Activated T-cell treated with anti-CD3 and anti-CD28 coated beads, Interleukin-2, amount 50 U/mL, for 24 hours (primary cell): ENCODE data around the gene KATNAL2.

Experiments
- DNase-seq: peaks from one replicate; pipeline ENCODE4 v3.0.0-alpha.2; 2020
- H3K27ac Mint-ChIP-seq: 2 replicates; pipeline ENCODE4 v1.8.0; 2020; ENCODE audit warnings: mild to moderate bottlenecking, mixed read lengths
- H3K27me3 Mint-ChIP-seq: 2 replicates; pipeline ENCODE4 v1.8.0; 2020; ENCODE audit warnings: mixed read lengths
- H3K36me3 Mint-ChIP-seq: 2 replicates; pipeline ENCODE4 v1.8.0; 2020; ENCODE audit warnings: low read depth, mixed read lengths
- H3K4me1 Mint-ChIP-seq: 2 replicates; pipeline ENCODE4 v1.8.0; 2020; ENCODE audit warnings: low read depth, mixed read lengths
- H3K4me3 Mint-ChIP-seq: 2 replicates; pipeline ENCODE4 v1.8.0; 2020; ENCODE audit warnings: mild to moderate bottlenecking, moderate library complexity, mixed read lengths
- H3K9me3 Mint-ChIP-seq: 2 replicates; pipeline ENCODE4 v1.8.0; 2020; ENCODE audit warnings: mixed read lengths

KATNAL2 gene

GRCh38 chr18:47100212-47100831 is 182.9 kb downstream of the KATNAL2 start:
- no peaks in the 10 kb centered on the region for H3K4me1 Mint-ChIP-seq
- no peaks in the 10 kb centered on the region for H3K27me3 Mint-ChIP-seq
- H3K27ac Mint-ChIP-seq: no peak overlapping the region
- peak; percentile 66 for DNase-seq
- H3K36me3 Mint-ChIP-seq: peaks cover 28% of the 10 kb centered on the region
- no peaks in the 10 kb centered on the region for H3K9me3 Mint-ChIP-seq
- no peak overlapping the region for H3K4me3 Mint-ChIP-seq

GRCh38 chr18:47108373-47108772 is 191.0 kb downstream of the KATNAL2 start:
- no peaks in the 10 kb centered on the region for H3K9me3 Mint-ChIP-seq
- no peaks in the 10 kb centered on the region for H3K27me3 Mint-ChIP-seq
- no peaks in the 10 kb centered on the region for H3K4me1 Mint-ChIP-seq
- H3K36me3 Mint-ChIP-seq: peaks cover 88% of the 10 kb centered on the region
- no peak for DNase-seq
- H3K27ac Mint-ChIP-seq: no peak overlapping the region
- no peak overlapping the region for H3K4me3 Mint-ChIP-seq

- H3K27ac Mint-ChIP-seq: no peak overlapping the region
- no peak for DNase-seq
- H3K4me3 Mint-ChIP-seq: no peak overlapping the region
- H3K4me1 Mint-ChIP-seq: no peaks in the 10 kb centered on the region
- no peaks in the 10 kb centered on the region for H3K27me3 Mint-ChIP-seq
- H3K9me3 Mint-ChIP-seq: no peaks in the 10 kb centered on the region
- H3K36me3 Mint-ChIP-seq: peaks cover 90% of the 10 kb centered on the region
Measured at GRCh38 chr18:47108998-47109405, 191.6 kb downstream of the KATNAL2 start.

GRCh38 chr18:47109720-47110119 is 192.3 kb downstream of the KATNAL2 start:
- Mint-ChIP-seq H3K4me1 (no peaks in the 10 kb centered on the region), H3K36me3 (peaks cover 92% of the 10 kb centered on the region), H3K27me3 (no peaks in the 10 kb centered on the region), H3K9me3 (no peaks in the 10 kb centered on the region), H3K4me3 (no peak overlapping the region), H3K27ac (no peak overlapping the region)
- DNase-seq: no peak

GRCh38 chr18:47110492-47111274 is 193.3 kb downstream of the KATNAL2 start:
- Mint-ChIP-seq H3K4me3 (no peak overlapping the region), H3K4me1 (no peaks in the 10 kb centered on the region), H3K27me3 (no peaks in the 10 kb centered on the region), H3K9me3 (no peaks in the 10 kb centered on the region), H3K36me3 (peaks cover 93% of the 10 kb centered on the region), H3K27ac (no peak overlapping the region)
- no peak for DNase-seq

- no peak overlapping the region for H3K27ac Mint-ChIP-seq
- H3K4me3 Mint-ChIP-seq: no peak overlapping the region
- no peaks in the 10 kb centered on the region for H3K27me3 Mint-ChIP-seq
- H3K4me1 Mint-ChIP-seq: peaks cover under 1% of the 10 kb centered on the region
- DNase-seq: no peak
- peaks cover 84% of the 10 kb centered on the region for H3K36me3 Mint-ChIP-seq
- no peaks in the 10 kb centered on the region for H3K9me3 Mint-ChIP-seq
Measured at GRCh38 chr18:47113796-47114540, 196.6 kb downstream of the KATNAL2 start.

GRCh38 chr18:47115205-47115604 is 197.8 kb downstream of the KATNAL2 start:
- peaks cover 85% of the 10 kb centered on the region for H3K36me3 Mint-ChIP-seq
- no peaks in the 10 kb centered on the region for H3K9me3 Mint-ChIP-seq
- H3K4me1 Mint-ChIP-seq: peaks cover 10% of the 10 kb centered on the region
- H3K27me3 Mint-ChIP-seq: no peaks in the 10 kb centered on the region
- H3K4me3 Mint-ChIP-seq: no peak overlapping the region
- no peak overlapping the region for H3K27ac Mint-ChIP-seq
- no peak for DNase-seq

- no peak overlapping the region for H3K4me3 Mint-ChIP-seq
- no peak overlapping the region for H3K27ac Mint-ChIP-seq
- no peak for DNase-seq
- H3K27me3 Mint-ChIP-seq: no peaks in the 10 kb centered on the region
- peaks cover 79% of the 10 kb centered on the region for H3K36me3 Mint-ChIP-seq
- H3K4me1 Mint-ChIP-seq: peaks cover 31% of the 10 kb centered on the region
- no peaks in the 10 kb centered on the region for H3K9me3 Mint-ChIP-seq
Measured at GRCh38 chr18:47118981-47119380, 201.6 kb downstream of the KATNAL2 start.

- no peaks in the 10 kb centered on the region for H3K9me3 Mint-ChIP-seq
- H3K4me3 Mint-ChIP-seq: no peak overlapping the region
- no peaks in the 10 kb centered on the region for H3K27me3 Mint-ChIP-seq
- peaks cover 33% of the 10 kb centered on the region for H3K4me1 Mint-ChIP-seq
- H3K36me3 Mint-ChIP-seq: peaks cover 77% of the 10 kb centered on the region
- peak overlapping the region; percentile 82 for H3K27ac Mint-ChIP-seq
- no peak for DNase-seq
Measured at GRCh38 chr18:47120428-47120827, 203.0 kb downstream of the KATNAL2 start.

- Mint-ChIP-seq H3K27me3 (no peaks in the 10 kb centered on the region), H3K36me3 (peaks cover 78% of the 10 kb centered on the region), H3K9me3 (no peaks in the 10 kb centered on the region), H3K4me3 (no peak overlapping the region), H3K27ac (no peak overlapping the region), H3K4me1 (peaks cover 33% of the 10 kb centered on the region)
- no peak for DNase-seq
Measured at GRCh38 chr18:47121146-47121545, 203.7 kb downstream of the KATNAL2 start.

- Mint-ChIP-seq H3K4me1 (peaks cover 39% of the 10 kb centered on the region), H3K27ac (no peak overlapping the region), H3K4me3 (no peak overlapping the region), H3K9me3 (no peaks in the 10 kb centered on the region), H3K27me3 (no peaks in the 10 kb centered on the region), H3K36me3 (peaks cover 61% of the 10 kb centered on the region)
- DNase-seq: no peak
Measured at GRCh38 chr18:47141289-47141688, 223.9 kb downstream of the KATNAL2 start.

GRCh38 chr18:47143153-47143552 is 225.8 kb downstream of the KATNAL2 start:
- Mint-ChIP-seq H3K4me3 (no peak overlapping the region), H3K4me1 (peaks cover 48% of the 10 kb centered on the region)

GRCh38 chr18:47143899-47144485 is 226.6 kb downstream of the KATNAL2 start:
- H3K27ac Mint-ChIP-seq: no peak overlapping the region
- no peak overlapping the region for H3K4me3 Mint-ChIP-seq
- no peaks in the 10 kb centered on the region for H3K9me3 Mint-ChIP-seq
- no peak for DNase-seq
- H3K36me3 Mint-ChIP-seq: peaks cover 53% of the 10 kb centered on the region
- H3K4me1 Mint-ChIP-seq: peaks cover 54% of the 10 kb centered on the region
- no peaks in the 10 kb centered on the region for H3K27me3 Mint-ChIP-seq

More at GRCh38 chr18:47143153-47143552, 225.8 kb downstream of the KATNAL2 start:
- Mint-ChIP-seq H3K36me3 (peaks cover 57% of the 10 kb centered on the region), H3K27ac (no peak overlapping the region), H3K9me3 (no peaks in the 10 kb centered on the region), H3K27me3 (no peaks in the 10 kb centered on the region)
- no peak for DNase-seq

- Mint-ChIP-seq H3K4me1 (peaks cover 65% of the 10 kb centered on the region), H3K4me3 (no peak overlapping the region), H3K9me3 (no peaks in the 10 kb centered on the region), H3K27ac (no peak overlapping the region), H3K27me3 (no peaks in the 10 kb centered on the region), H3K36me3 (peaks cover 58% of the 10 kb centered on the region)
- no peak for DNase-seq
Measured at GRCh38 chr18:47146206-47146605, 228.8 kb downstream of the KATNAL2 start.
